Measurements from ENCODE around the gene ACSL1.

Gene ACSL1

GRCh38 chr4:184801781-184802696 lies 23.7 kb downstream of the ACSL1 start:
- TF ChIP-seq MYC (IDR thresholded peaks at IDR 0.05; ENCODE audit: low read depth, low read length) (no peak), POLR2A (IDR thresholded peaks at IDR 0.05; ENCODE audit: extremely low read depth, insufficient read length) (no peak), CTCF (IDR thresholded peaks at IDR 0.05; ENCODE audit: low read depth, low read length) (no peak)
- no peak for DNase-seq (ENCODE audit: low read depth)
- H3K4me3 ChIP-seq (ENCODE audit: low read depth, low read length): no peak overlapping the region

- TF ChIP-seq MAX (IDR thresholded peaks at IDR 0.05; ENCODE audit: low read depth, low read length) (no peak), CTCF (IDR thresholded peaks at IDR 0.05; ENCODE audit: low read depth, low read length) (no peak), MYC (IDR thresholded peaks at IDR 0.05; ENCODE audit: low read depth, low read length) (no peak), POLR2A (IDR thresholded peaks at IDR 0.05; ENCODE audit: extremely low read depth, insufficient read length) (no peak)
- no peak overlapping the region for H3K4me3 ChIP-seq (ENCODE audit: low read depth, low read length)
- DNase-seq (ENCODE audit: low read depth): no peak
Observed at GRCh38 chr4:184798504-184798903, 27.3 kb downstream of the ACSL1 start.

- no peak overlapping the region for H3K4me3 ChIP-seq (ENCODE audit: low read depth, low read length)
- TF ChIP-seq MYC (IDR thresholded peaks at IDR 0.05; ENCODE audit: low read depth, low read length): no peak
- TF ChIP-seq MAX (IDR thresholded peaks at IDR 0.05; ENCODE audit: low read depth, low read length): no peak
- no peak for TF ChIP-seq POLR2A (IDR thresholded peaks at IDR 0.05; ENCODE audit: extremely low read depth, insufficient read length)
- TF ChIP-seq CTCF (IDR thresholded peaks at IDR 0.05; ENCODE audit: low read depth, low read length): no peak
- no peak for DNase-seq (ENCODE audit: low read depth)
Observed at GRCh38 chr4:184796906-184797305, 28.9 kb downstream of the ACSL1 start.

- no peak for TF ChIP-seq POLR2A (IDR thresholded peaks at IDR 0.05; ENCODE audit: extremely low read depth, insufficient read length)
- TF ChIP-seq CTCF (IDR thresholded peaks at IDR 0.05; ENCODE audit: low read depth, low read length): no peak
- TF ChIP-seq MYC (IDR thresholded peaks at IDR 0.05; ENCODE audit: low read depth, low read length): no peak
- no peak for TF ChIP-seq MAX (IDR thresholded peaks at IDR 0.05; ENCODE audit: low read depth, low read length)
- no peak for DNase-seq (ENCODE audit: low read depth)
- no peak overlapping the region for H3K4me3 ChIP-seq (ENCODE audit: low read depth, low read length)
Observed at GRCh38 chr4:184795214-184795844, 30.4 kb downstream of the ACSL1 start.

- TF ChIP-seq POLR2A (IDR thresholded peaks at IDR 0.05; ENCODE audit: extremely low read depth, insufficient read length) (no peak), CTCF (IDR thresholded peaks at IDR 0.05; ENCODE audit: low read depth, low read length) (no peak), MYC (IDR thresholded peaks at IDR 0.05; ENCODE audit: low read depth, low read length) (no peak), MAX (IDR thresholded peaks at IDR 0.05; ENCODE audit: low read depth, low read length) (no peak)
- no peak for DNase-seq (ENCODE audit: low read depth)
Observed at GRCh38 chr4:184794470-184794869, 31.3 kb downstream of the ACSL1 start.

More at GRCh38 chr4:184794470-184794869, 31.3 kb downstream of the ACSL1 start:
- H3K4me3 ChIP-seq (ENCODE audit: low read depth, low read length): no peak overlapping the region

All from NB4 (cell line).